Measurements from ENCODE around the gene CST8. TPM values are rescaled to one million over a fixed set of nuclear protein-coding genes. Genes with fewer than 3 reads are reported as not detected.

The CST8 gene
- total and polyA plus RNA-seq, 7 experiments from 2014 or later, result not detected

DNA sequence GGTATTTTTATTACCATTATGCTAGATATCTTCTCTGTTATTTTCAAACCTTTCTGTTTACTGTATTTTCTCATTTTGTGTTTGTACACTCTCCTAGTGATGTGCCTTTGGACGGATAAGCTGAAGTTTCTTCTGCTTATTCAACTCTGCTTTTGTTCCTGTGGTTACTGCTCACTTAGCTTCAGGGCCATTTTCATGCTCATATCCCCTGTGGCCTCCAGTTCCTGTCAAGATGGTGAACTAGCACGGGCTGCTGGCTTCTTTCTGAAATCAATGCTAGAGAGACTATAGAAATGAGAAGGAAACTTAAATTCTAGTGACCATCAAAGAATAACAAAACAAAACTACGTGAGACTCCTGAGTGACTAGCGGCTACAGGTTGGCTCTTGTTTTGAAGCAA, 6.8 kb upstream of the CST8 start:
- Histone ChIP-seq H3K9me3 (ENCODE audit: control insufficient read depth in 2 of 3, low read length in 3 of 3) (no peaks in the 10 kb centered on the region), H3K27me3 (ENCODE audit: control insufficient read depth in 2 of 2, insufficient read depth in 2 of 2, low read length in 2 of 2) (no peaks in the 10 kb centered on the region), H3K4me3 (ENCODE audit: low read length) (no peak overlapping the region), H3K27ac (ENCODE audit: low read depth, low read length) (no peak overlapping the region), H3K36me3 (ENCODE audit: control insufficient read depth in 2 of 3, insufficient read depth in 3 of 3, low read length in 3 of 3) (no peaks in the 10 kb centered on the region), H3K4me1 (ENCODE audit: control insufficient read depth in 2 of 2, insufficient read depth in 2 of 2, low read length in 2 of 2) (no peaks in the 10 kb centered on the region)
- H3K4me3 Mint-ChIP-seq, result no peak overlapping the region
- no peaks in the 10 kb centered on the region for H3K4me1 Mint-ChIP-seq
- H3K9me3 Mint-ChIP-seq, result peaks cover 0 to 1% (median 0%) of the 10 kb centered on the region in 11 donors
- H3K36me3 Mint-ChIP-seq, result no peaks in the 10 kb centered on the region
- CTCF ChIA-PET, result no interaction called here
- DNase-seq (no peak), ATAC-seq (no peak)
- no peak overlapping the region for H3K27ac Mint-ChIP-seq
- peaks cover 0 to 10% (median 5%) of the 10 kb centered on the region in 5 donors for H3K27me3 Mint-ChIP-seq
- POLR2A ChIA-PET, result interaction anchor here (0.7 kb wide), 1 partner anchor 1469 kb away, joined by 3 read pairs; no protein-coding TSS in a partner anchor
- intact Hi-C loops (cut with micrococcal nuclease), result no loop called here

DNA sequence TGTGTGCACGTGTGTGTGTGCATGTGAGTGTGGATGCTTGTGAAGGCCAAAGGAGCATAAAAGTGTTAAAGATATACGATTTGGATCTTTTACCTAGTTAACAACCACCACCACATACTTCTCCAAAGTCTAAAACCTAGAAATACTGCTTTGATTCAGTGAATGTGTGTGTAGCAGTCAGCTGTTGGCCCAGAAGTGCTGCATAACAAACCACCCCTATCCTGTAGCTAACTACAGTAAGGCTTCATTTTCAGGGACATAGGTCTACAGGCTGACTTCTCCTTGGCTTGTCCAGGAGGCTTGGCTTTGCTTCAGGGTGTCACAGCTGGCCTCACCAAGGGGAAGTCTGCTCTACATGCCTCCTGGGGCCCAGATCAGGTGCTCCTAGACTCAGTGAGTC, 2.4 kb upstream of the CST8 start:
- ChIA-PET POLR2A (interaction anchor here (0.9 kb wide), 1 partner anchor 17 kb away, joined by 3 read pairs; no protein-coding TSS in a partner anchor), CTCF (no interaction called here)
- Histone ChIP-seq H3K4me3 (ENCODE audit: low read length) (no peak overlapping the region), H3K9me3 (ENCODE audit: control insufficient read depth in 2 of 3, low read length in 3 of 3) (no peaks in the 10 kb centered on the region), H3K27me3 (ENCODE audit: control insufficient read depth in 2 of 2, insufficient read depth in 2 of 2, low read length in 2 of 2) (no peaks in the 10 kb centered on the region), H3K36me3 (ENCODE audit: control insufficient read depth in 2 of 3, insufficient read depth in 3 of 3, low read length in 3 of 3) (no peaks in the 10 kb centered on the region), H3K27ac (ENCODE audit: low read depth, low read length) (no peak overlapping the region), H3K4me1 (ENCODE audit: control insufficient read depth in 2 of 2, insufficient read depth in 2 of 2, low read length in 2 of 2) (no peaks in the 10 kb centered on the region)
- Mint-ChIP-seq H3K27ac (no peak overlapping the region), H3K27me3 (peaks cover 0 to 6% (median 0%) of the 10 kb centered on the region in 5 donors), H3K4me3 (no peak overlapping the region), H3K36me3 (no peaks in the 10 kb centered on the region), H3K4me1 (peaks cover 0 to 2% (median 0%) of the 10 kb centered on the region in 7 donors), H3K9me3 (no peaks in the 10 kb centered on the region)
- ATAC-seq (no peak), DNase-seq (no peak)
- intact Hi-C loops (cut with micrococcal nuclease), result no loop called here

DNA sequence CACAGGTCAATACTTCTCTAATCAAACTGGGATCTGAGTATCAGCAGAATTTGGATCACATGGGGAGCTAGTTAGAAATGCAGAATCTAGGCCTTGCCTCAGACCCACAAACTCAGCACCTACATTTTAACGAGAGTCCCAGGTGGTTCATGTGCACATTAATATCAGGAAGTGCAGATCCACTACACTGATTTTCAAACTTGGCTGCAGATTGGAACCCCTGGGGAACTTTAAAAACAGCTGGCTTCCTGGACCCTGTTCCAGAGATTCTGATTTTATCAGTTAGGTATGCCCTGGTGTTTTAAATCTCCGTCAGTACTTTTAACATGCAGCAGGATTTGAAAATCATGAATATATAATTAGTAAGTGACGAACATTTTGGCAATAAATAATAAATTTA, 1.9 kb upstream of the CST8 start:
- Mint-ChIP-seq H3K9me3 (no peaks in the 10 kb centered on the region), H3K4me1 (peaks cover 0 to 2% (median 0%) of the 10 kb centered on the region in 7 donors), H3K36me3 (no peaks in the 10 kb centered on the region), H3K4me3 (no peak overlapping the region), H3K27ac (no peak overlapping the region), H3K27me3 (peaks cover 0 to 5% (median 0%) of the 10 kb centered on the region in 5 donors)
- DNase-seq (no peak), ATAC-seq (no peak)
- H3K27me3 ChIP-seq (ENCODE audit: control insufficient read depth in 2 of 2, insufficient read depth in 2 of 2, low read length in 2 of 2), result no peaks in the 10 kb centered on the region
- no peaks in the 10 kb centered on the region for H3K36me3 ChIP-seq (ENCODE audit: control insufficient read depth in 2 of 3, insufficient read depth in 3 of 3, low read length in 3 of 3)
- no peak overlapping the region for H3K4me3 ChIP-seq (ENCODE audit: low read length)
- ChIA-PET CTCF (no interaction called here), POLR2A (interaction anchor here (0.9 kb wide), 1 partner anchor 17 kb away, joined by 3 read pairs; no protein-coding TSS in a partner anchor)
- H3K4me1 ChIP-seq (ENCODE audit: control insufficient read depth in 2 of 2, insufficient read depth in 2 of 2, low read length in 2 of 2), result no peaks in the 10 kb centered on the region
- H3K27ac ChIP-seq (ENCODE audit: low read depth, low read length), result no peak overlapping the region
- intact Hi-C loops (cut with micrococcal nuclease), result no loop called here
- H3K9me3 ChIP-seq (ENCODE audit: control insufficient read depth in 2 of 3, low read length in 3 of 3), result no peaks in the 10 kb centered on the region

DNA sequence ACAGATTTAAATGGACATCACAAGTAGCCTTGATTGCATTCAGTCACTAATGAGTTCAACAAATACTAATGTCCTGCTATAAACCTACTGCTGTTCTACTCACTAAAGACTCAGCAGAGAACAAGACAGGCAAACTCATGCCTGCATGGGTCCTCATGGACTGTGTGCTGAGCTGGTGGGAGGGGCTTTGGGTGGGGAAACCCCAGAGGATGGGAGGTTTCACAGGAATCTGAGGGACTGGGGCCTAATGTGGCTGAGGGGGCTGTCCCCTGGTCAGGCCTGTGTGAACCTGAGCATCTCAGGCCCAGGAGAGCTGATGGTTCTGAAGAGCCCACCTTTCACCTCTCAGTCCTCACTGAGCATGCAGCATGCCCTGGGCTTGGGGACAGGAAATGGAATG, 1.4 kb downstream of the CST8 start:
- H3K9me3 ChIP-seq (ENCODE audit: control insufficient read depth in 2 of 3, low read length in 3 of 3), result no peaks in the 10 kb centered on the region
- Mint-ChIP-seq H3K27me3 (peaks cover 0 to 3% (median 0%) of the 10 kb centered on the region in 5 donors), H3K36me3 (peaks cover 0 to 3% (median 0%) of the 10 kb centered on the region in 5 donors), H3K9me3 (peaks cover 0 to 9% (median 3%) of the 10 kb centered on the region in 11 donors), H3K4me1 (peaks cover 0 to 2% (median 0%) of the 10 kb centered on the region in 7 donors), H3K27ac (no peak overlapping the region), H3K4me3 (no peak overlapping the region)
- no peak for DNase-seq
- ChIA-PET POLR2A (no interaction called here), CTCF (no interaction called here)
- H3K36me3 ChIP-seq (ENCODE audit: control insufficient read depth in 2 of 3, insufficient read depth in 3 of 3, low read length in 3 of 3), result no peaks in the 10 kb centered on the region
- no peak for ATAC-seq
- H3K4me1 ChIP-seq (ENCODE audit: control insufficient read depth in 2 of 2, insufficient read depth in 2 of 2, low read length in 2 of 2), result no peaks in the 10 kb centered on the region
- H3K27ac ChIP-seq (ENCODE audit: low read depth, low read length), result no peak overlapping the region
- no peaks in the 10 kb centered on the region for H3K27me3 ChIP-seq (ENCODE audit: control insufficient read depth in 2 of 2, insufficient read depth in 2 of 2, low read length in 2 of 2)
- no peak overlapping the region for H3K4me3 ChIP-seq (ENCODE audit: low read length)
- intact Hi-C loops (cut with micrococcal nuclease), result no loop called here

DNA sequence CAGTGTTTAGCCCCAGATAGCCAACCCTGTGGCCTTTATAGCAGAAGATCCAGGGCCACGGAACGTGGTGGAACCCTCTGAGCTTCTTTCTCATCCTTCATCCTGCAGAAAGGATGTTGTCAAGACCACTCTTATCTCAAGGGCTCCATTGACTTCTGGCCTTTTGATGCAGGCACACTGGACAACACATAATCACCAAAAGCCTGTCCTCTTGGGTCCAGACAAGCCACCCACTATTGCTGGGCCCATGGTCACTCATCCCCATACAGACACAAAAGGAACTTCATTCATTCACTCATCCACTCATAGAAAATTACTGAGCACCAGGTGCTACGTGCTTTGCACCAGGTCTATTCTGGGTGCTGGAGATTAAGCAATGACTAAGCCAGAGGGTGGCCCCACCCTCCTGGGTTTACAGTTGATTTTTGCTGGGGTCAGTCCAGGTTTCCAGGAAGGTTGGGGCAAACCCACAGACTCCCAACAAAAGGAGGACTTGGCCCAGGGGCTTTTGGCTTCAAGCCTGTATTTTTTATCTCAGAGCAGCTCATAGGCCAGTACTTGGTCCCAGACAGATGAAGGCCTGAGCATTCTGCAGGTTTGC, 2.4 kb downstream of the CST8 start:
- Mint-ChIP-seq H3K4me3 (no peak overlapping the region), H3K9me3 (peaks cover 0 to 13% (median 3%) of the 10 kb centered on the region in 11 donors), H3K27me3 (no peaks in the 10 kb centered on the region), H3K27ac (no peak overlapping the region), H3K36me3 (peaks cover 0 to 4% (median 0%) of the 10 kb centered on the region in 5 donors), H3K4me1 (peaks cover 0 to 2% (median 0%) of the 10 kb centered on the region in 7 donors)
- POLR2A ChIA-PET, result no interaction called here
- intact Hi-C loops (cut with micrococcal nuclease), result no loop called here
- H3K9me3 ChIP-seq (ENCODE audit: control insufficient read depth in 2 of 3, low read length in 3 of 3), result no peaks in the 10 kb centered on the region
- DNase-seq, result no peak
- CTCF ChIA-PET, result no interaction called here
- H3K4me3 ChIP-seq (ENCODE audit: low read length), result no peak overlapping the region
- H3K27me3 ChIP-seq (ENCODE audit: control insufficient read depth in 2 of 2, insufficient read depth in 2 of 2, low read length in 2 of 2), result no peaks in the 10 kb centered on the region
- H3K4me1 ChIP-seq (ENCODE audit: control insufficient read depth in 2 of 2, insufficient read depth in 2 of 2, low read length in 2 of 2), result no peaks in the 10 kb centered on the region
- H3K27ac ChIP-seq (ENCODE audit: low read depth, low read length), result no peak overlapping the region
- no peaks in the 10 kb centered on the region for H3K36me3 ChIP-seq (ENCODE audit: control insufficient read depth in 2 of 3, insufficient read depth in 3 of 3, low read length in 3 of 3)
- no peak for ATAC-seq

DNA sequence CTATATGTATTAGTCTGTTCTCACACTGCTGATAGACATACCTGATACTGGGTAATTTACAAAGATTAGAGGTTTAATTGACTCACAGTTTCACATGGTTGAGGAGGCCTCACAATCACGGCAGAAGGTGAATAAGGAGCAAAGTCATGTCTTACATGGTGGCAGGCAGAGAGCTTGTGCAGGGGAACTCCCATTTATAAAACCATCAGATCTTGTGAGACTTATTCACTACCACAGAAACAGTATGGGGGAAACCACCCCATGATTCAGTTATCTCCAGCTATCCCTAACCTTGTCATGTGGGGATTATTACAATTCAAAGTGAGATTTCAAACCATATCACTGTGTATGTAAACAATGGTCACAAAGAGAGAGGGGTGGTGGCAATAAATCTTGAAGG, 6.6 kb downstream of the CST8 start:
- Histone ChIP-seq H3K9me3 (ENCODE audit: control insufficient read depth in 2 of 3, low read length in 3 of 3) (no peaks in the 10 kb centered on the region), H3K4me3 (ENCODE audit: low read length) (no peak overlapping the region), H3K4me1 (ENCODE audit: control insufficient read depth in 2 of 2, insufficient read depth in 2 of 2, low read length in 2 of 2) (no peaks in the 10 kb centered on the region), H3K36me3 (ENCODE audit: control insufficient read depth in 2 of 3, insufficient read depth in 3 of 3, low read length in 3 of 3) (no peaks in the 10 kb centered on the region), H3K27ac (ENCODE audit: low read depth, low read length) (no peak overlapping the region), H3K27me3 (ENCODE audit: control insufficient read depth in 2 of 2, insufficient read depth in 2 of 2, low read length in 2 of 2) (no peaks in the 10 kb centered on the region)
- Mint-ChIP-seq H3K9me3 (peaks cover 0 to 13% (median 3%) of the 10 kb centered on the region in 11 donors), H3K27ac (no peak overlapping the region), H3K27me3 (peaks cover 0 to 12% (median 0%) of the 10 kb centered on the region in 5 donors), H3K36me3 (peaks cover 0 to 4% (median 0%) of the 10 kb centered on the region in 5 donors), H3K4me1 (peaks cover 0 to 2% (median 0%) of the 10 kb centered on the region in 7 donors), H3K4me3 (no peak overlapping the region)
- intact Hi-C loops (cut with micrococcal nuclease), result no loop called here
- ChIA-PET POLR2A (no interaction called here), CTCF (no interaction called here)
- no peak for DNase-seq
- ATAC-seq, result no peak

DNA sequence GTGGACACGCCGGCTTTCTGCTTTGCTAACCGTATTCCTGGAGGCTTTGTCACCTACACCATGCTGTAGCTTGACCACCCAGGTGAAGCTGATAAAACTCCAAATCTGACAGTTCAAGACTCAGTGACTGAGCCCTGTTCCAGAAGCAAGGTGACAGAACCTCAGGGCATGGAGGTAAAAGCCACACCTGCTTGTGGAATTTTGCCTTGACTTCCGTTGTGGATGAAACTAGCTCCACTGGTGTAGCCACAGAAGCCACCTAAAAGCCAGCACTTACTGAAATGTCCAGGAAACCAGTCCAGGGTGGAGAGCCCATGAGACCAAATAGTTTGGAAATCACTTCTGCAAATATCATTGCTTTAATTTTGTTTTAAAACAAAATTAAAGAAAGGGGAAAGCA, 11.0 kb downstream of the CST8 start:
- no peak overlapping the region for H3K4me3 Mint-ChIP-seq
- H3K27me3 ChIP-seq (ENCODE audit: control insufficient read depth in 2 of 2, insufficient read depth in 2 of 2, low read length in 2 of 2), result no peaks in the 10 kb centered on the region

More for the DNA sequence above, 11.0 kb downstream of the CST8 start:
- Mint-ChIP-seq H3K27ac (no peak overlapping the region), H3K4me1 (peaks cover 0 to 2% (median 0%) of the 10 kb centered on the region in 7 donors), H3K36me3 (peaks cover 0 to 4% (median 0%) of the 10 kb centered on the region in 5 donors), H3K9me3 (peaks cover 0 to 6% (median 0%) of the 10 kb centered on the region in 11 donors), H3K27me3 (peaks cover 0 to 12% (median 0%) of the 10 kb centered on the region in 5 donors)
- no peak for DNase-seq
- CTCF ChIA-PET, result no interaction called here
- intact Hi-C loops (cut with micrococcal nuclease), result no loop called here
- Histone ChIP-seq H3K36me3 (ENCODE audit: control insufficient read depth in 2 of 3, insufficient read depth in 3 of 3, low read length in 3 of 3) (no peaks in the 10 kb centered on the region), H3K4me3 (ENCODE audit: low read length) (no peak overlapping the region), H3K9me3 (ENCODE audit: control insufficient read depth in 2 of 3, low read length in 3 of 3) (no peaks in the 10 kb centered on the region), H3K27ac (ENCODE audit: low read depth, low read length) (no peak overlapping the region), H3K4me1 (ENCODE audit: control insufficient read depth in 2 of 2, insufficient read depth in 2 of 2, low read length in 2 of 2) (no peaks in the 10 kb centered on the region)
- POLR2A ChIA-PET, result no interaction called here
- no peak for ATAC-seq
